Posterior cingulate gyrus (tissue), 11 donors: ENCODE data around the gene PLEKHA4.
"Not testable (repeated sequence)": the region's sequence is repeated elsewhere in the genome, so short reads cannot be mapped to it uniquely, and the experiment has no call there.

Experiments
- DNase-seq, 10 donors: peaks; one replicate each; pipeline versions ENCODE4 v3.0.0 to v3.0.0-alpha.2; 2020 to 2021; ENCODE audit warnings: mixed read lengths in 3 of 10
- intact Hi-C: fragments of 100-400 bp; cut with DNase I; formaldehyde crosslinking; loops from one replicate; pipeline ENCODE4 v1.15.1; 2023

The PLEKHA4 gene

GRCh38 chr19:48868114-48868886 lies at the start of gene PLEKHA4:
TSS of gene PLEKHA4 (minus strand) at chr19:48868617. CDS start at chr19:48867620, 997 bp downstream.
- intact Hi-C loops: no loop called here
- DNase-seq: no peak

DNA sequence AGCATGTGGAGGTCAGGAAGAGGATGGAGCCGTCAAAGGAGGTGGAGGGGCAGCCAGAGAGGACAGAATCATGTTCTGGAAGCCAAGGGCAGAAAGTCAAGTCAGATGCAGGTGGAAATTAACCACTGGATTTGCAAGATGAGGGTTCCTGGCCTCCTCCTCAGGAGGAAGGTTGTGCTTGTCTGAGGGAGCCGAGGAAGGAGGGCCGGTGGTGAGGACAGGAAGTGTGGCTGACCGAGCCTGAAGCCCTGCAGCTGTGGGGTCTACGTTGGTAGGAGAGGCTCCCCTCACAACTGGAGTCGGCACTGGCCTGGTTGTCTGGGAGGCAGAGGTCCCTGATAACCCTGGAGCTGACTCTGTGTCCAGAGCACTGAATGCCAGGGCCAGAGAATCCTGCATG lies 49.7 kb upstream of the PLEKHA4 start:
- intact Hi-C loops: no loop called here
- no peak for DNase-seq

- DNase-seq: no peak
- intact Hi-C loops: no loop called here
Observed at GRCh38 chr19:48915757-48916156, 47.3 kb upstream of the PLEKHA4 start.

DNA sequence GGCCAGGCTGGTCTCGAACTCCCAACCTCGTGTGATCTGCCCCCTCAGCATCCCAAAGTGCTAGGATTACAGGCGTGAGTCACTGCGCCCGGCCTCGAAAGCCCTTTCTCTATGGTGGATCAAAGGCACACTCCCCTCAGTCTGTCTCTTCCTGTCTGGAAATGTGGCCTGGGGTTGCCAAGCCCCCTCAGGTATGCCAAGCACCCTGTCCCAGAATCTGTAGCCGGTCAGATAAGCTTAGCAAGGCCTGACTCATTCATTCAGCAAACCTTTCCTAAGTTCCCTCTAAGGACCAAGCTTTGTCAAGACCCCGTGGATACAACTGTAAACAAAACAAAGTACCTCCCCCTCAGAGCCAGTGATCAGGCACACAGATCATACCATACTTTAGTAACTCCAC lies 45.8 kb upstream of the PLEKHA4 start:
- intact Hi-C loops: no loop called here
- no peak for DNase-seq

DNA sequence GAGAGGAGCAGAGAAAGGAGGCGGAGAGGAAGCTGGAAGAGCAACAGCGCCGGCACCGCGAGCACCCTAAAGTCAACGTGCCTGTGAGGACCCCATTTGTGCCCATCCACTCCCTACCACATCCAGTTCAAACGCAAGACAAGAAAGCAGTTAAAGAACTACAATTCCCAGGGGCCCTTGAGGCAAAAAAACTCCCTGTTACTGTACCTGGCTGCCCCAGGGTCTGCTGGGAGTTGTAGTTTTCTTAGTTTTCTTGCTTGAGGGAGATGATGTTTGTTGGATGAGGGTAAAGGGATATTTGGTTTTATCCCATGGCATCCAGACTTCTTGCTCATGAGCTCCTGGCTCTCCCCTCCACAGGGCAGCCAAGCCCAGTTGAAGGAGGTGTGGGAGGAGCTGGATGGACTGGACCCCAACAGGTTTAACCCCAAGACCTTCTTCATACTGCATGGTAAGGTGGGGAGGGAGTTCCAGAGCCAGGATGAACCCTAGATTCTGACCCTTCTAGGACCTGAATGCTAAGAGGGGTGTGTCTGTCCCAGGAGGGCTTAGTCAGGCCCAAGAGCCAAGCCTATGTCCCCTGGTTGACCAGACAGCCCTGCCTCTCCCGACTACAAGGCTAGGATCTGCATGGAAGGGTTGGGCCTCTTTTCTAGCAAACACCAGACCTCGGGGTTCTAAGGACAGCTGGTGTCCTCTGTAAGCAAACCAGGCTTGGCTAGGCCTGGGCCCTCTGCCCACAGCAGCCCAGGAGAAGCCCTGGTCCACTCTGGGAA lies 44.9 kb upstream of the PLEKHA4 start:
- intact Hi-C loops: no loop called here
- DNase-seq: no peak

DNA sequence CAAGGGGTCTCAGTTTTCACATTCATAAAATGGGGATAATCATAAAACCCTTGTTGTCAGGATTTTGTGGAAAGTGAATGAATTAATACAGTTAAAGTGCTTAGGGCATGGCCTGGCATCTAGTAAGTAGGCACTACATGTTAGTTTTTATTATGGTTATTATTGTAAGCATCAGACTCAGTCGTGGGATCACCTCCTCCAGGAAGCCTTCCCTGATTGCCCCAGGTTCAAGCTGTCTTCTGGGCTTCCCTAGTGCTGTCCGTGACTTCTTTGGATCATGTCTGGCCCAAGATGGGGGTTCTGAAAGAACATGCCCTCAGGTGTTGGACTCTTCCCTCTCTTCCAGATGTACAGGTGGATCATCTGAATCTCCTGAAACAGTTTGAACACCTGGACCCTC lies 42.4 kb upstream of the PLEKHA4 start:
- DNase-seq: no peak
- intact Hi-C loops: no loop called here

GRCh38 chr19:48909424-48910077 lies 41.1 kb upstream of the PLEKHA4 start:
- DNase-seq: not testable (repeated sequence)
- intact Hi-C loops: loop anchor here (10.0 kb wide), 1 partner anchor 55 kb away; the partner anchor contains the start of gene FTL

DNA sequence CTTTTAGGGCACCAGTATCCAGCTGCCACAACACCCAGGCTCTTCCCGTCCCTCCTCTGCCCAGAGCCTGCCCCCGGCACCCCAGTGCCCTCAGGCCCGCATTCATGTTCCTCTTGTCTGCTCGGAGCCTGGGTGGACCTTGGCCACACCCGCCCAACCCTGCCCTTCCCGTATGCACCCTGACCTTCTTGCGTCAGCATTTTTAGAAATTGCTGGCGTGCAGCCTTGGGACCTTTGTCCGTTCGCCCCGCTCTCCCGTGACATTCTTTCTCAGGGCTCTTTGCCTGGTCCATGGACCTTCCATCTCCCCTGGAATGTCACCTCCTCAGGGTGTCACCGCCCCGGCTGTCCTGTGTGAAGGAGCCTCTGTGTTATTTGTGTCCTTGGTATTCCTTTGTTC lies 39.3 kb upstream of the PLEKHA4 start:
- intact Hi-C loops: loop anchor here (10.0 kb wide), 1 partner anchor 57 kb away; the partner anchor contains the start of gene FTL
- DNase-seq: no peak

GRCh38 chr19:48906324-48906723 lies 37.9 kb upstream of the PLEKHA4 start:
- intact Hi-C loops: loop anchor here (10.0 kb wide), 1 partner anchor 58 kb away; the partner anchor contains the start of gene FTL
- DNase-seq: no peak

DNA sequence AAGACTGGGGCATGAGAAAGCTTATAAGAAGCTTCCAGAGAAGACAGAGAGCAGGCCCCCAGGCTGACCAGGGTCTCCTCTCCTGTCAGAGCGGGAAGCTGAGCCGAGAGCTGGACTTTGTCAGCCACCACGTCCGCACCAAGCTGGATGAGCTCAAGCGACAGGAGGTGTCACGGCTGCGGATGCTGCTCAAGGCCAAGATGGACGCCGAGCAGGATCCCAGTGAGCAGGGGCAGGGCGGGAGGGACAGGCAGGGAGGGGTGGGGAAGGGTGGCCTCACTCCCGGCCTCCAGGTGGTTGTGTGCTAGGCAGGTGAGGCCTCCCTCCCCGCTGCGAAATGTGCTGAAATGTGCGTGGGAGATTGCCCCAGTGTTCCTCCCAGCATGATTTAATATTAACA lies 37.2 kb upstream of the PLEKHA4 start:
- intact Hi-C loops: loop anchor here (10.0 kb wide), 1 partner anchor 59 kb away; the partner anchor contains the start of gene FTL
- DNase-seq: no peak

DNA sequence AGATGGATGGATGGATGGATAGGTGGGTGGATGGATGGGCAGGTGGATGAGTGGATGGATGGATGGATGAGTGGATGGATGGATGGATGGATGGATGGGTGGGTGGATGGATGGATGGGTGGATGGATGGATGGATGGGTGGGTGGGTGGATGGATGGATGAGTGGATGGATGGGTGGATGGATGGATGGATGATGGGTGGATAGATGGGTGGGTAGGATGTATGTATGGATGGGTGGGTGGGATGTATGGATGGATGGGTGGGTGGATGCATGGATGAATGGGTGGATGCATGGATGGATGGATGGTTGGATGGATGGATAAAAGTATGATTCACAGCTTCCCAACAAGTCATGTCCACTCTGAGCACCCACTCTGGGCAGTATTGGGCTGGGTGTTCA lies 35.4 kb upstream of the PLEKHA4 start:
- DNase-seq: not testable (repeated sequence)
- intact Hi-C loops: loop anchor here (10.0 kb wide), 1 partner anchor 61 kb away; the partner anchor contains the start of gene FTL

DNA sequence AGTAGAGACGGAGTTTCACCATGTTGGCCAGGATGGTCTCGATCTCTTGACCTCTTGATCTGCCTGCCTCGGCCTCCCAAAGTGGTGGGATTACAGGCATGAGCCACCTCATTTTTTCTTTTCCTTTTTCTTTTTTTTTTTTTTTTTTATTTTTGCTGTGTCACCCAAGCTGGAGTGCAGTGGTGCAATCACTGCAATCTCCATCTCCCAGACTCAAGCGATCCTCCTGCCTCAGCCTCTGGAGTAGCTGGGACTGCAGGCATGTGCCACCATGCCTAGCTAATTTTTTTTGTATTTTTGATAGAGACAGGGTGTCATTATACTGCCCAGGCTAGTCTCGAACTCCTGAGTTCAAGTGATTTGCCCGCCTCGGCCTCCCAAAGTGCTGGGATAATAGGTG lies 33.9 kb upstream of the PLEKHA4 start:
- not testable (repeated sequence) for DNase-seq
- intact Hi-C loops: loop anchor here (10.0 kb wide), 1 partner anchor 63 kb away; the partner anchor contains the start of gene FTL

DNA sequence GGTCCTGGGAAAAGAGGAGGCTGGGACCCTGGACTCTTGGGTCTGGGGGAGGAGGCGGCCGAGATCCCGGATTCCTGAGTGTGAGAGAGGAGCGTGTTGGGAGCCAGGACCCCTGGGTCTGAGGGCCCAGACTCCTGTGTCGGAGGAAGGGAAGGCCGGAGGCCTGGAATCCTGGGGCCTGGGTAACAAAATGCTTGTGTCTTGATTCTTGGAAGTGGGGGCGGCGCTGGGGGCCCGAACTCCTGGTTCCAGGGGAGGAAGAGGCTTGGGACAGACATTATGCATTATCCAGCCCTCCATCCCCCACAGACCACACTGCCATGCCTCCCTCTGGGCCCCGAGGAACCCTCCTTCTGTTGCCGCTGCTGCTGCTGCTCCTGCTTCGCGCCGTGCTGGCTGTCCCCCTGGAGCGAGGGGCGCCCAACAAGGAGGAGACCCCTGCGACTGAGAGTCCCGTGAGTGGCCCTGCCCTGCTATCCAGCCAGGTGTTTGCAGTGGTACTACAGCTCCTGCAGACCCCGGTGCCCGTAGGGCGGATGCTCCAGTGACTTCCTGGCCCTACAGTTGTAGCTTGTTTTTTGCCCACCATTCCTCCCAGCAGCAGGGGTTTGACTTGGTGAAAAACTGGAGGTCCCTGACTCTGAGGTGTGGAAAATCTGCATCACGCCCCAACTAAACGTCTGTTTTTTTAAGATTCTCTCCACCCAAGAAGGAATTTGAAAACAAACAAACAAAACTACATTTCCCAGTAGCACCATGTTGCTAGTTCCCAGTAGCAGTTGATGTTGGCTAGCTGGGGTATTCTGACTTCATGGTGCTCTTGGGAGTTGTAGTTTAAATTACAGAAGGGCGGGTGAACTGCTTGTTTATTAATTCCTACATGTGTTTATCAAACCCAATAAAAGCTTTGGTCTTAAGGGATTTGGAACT lies 32.3 kb upstream of the PLEKHA4 start:
- intact Hi-C loops: loop anchor here (10.0 kb wide), 1 partner anchor 64 kb away; the partner anchor contains the start of gene FTL
- DNase-seq: peak in 2 of 10 donors; percentile 85 to 87

DNA sequence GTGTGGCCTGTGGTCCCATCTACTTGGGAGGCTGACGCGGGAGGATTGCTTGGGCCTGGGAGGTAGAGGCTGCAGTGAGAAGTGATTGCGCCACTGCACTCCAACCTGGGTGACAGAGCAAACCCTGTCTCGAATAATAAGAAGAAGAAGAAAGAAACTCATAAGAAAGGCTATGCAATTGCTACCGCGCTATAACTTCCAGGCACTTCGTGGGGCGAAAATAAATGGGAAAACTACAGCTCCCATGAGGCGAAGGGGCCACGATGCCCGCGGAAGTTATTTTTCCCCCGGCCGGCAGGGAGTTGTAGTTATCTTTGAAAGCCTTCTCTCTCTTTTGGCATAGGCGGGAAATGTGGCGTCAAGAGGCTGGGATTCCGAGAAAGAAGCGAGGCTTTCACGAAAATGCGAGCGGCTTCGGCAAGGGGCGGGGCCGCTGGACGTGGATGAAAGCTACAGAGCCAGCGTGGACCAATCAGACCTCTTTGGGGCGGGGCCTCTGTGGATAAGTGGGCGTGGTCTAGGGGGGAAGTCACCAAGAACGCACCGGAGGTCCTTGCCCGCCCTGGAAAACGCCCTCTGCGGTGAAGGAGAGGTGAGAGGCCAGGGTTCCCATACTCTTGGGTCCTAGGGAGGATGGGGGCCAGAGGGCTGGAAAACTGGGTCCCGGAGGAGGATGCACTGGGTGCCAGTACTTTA lies 31.5 kb upstream of the PLEKHA4 start, which contains the start of gene NUCB1:
Gene NUCB1, plus strand, starts transcription at position 532 of the 696 bp plus-strand sequence. CDS start 485 bp downstream, outside the sequence.
- intact Hi-C loops: loop anchor here (10.0 kb wide), 1 partner anchor 65 kb away; the partner anchor contains the start of gene FTL

GRCh38 chr19:48899386-48899749 lies 31.0 kb upstream of the PLEKHA4 start:
- intact Hi-C loops: not testable (repeated sequence)

More for the DNA sequence above, 31.5 kb upstream of the PLEKHA4 start, which contains the start of gene NUCB1:
- DNase-seq: peak; percentile 96 to 100 (median 99)

DNA sequence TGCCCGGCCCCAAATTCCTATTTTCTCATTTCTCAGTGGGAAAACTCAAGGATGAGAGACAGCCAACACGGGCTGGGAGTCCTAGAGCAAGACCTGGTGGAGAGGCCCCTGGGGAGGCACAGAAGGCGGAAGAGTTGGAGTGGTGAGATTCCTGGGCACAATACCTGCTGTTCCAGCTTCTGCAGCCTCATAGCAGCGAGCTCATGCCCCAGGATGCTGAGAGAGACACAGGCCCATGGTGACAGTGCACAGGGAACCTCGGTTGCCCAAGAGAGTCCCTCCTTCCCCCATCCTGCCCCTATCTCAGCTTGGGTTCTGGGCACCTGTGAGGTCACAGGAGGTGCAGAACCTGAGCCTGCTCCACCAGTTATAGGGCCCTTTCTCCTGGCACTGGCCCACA lies 28.8 kb upstream of the PLEKHA4 start:
- intact Hi-C loops: no loop called here
- no peak for DNase-seq

More at GRCh38 chr19:48899386-48899749, 31.0 kb upstream of the PLEKHA4 start:
- not testable (repeated sequence) for DNase-seq

DNA sequence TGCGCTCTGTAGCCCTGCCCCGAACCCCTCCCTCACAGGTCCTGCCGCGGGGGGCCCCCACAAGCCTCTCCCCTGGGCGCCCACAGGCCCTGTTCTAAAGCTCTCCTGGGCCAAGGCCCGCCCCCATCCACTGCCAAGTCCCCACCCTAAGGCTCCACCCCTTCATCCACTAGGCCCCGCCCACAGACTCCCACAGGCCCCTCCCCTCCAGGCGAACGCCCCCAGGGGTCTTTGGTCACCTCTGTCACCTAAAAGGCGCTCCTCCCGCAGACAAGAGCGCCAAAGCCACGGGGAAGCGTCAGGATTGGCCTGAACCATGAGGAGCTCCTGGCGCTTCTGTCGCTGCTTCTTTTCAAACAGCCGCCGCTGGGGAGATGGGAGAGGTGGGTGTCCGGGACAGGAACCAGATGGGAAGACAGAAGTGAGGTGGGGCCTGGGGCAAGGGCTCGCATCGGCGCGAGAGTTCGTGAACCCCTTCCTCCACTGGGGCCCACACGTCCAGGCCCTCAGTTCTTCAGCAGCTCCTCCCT lies 27.8 kb upstream of the PLEKHA4 start:
- intact Hi-C loops: no loop called here
- DNase-seq: peak in 9 of 10 donors; percentile 23 to 96 (median 64)

DNA sequence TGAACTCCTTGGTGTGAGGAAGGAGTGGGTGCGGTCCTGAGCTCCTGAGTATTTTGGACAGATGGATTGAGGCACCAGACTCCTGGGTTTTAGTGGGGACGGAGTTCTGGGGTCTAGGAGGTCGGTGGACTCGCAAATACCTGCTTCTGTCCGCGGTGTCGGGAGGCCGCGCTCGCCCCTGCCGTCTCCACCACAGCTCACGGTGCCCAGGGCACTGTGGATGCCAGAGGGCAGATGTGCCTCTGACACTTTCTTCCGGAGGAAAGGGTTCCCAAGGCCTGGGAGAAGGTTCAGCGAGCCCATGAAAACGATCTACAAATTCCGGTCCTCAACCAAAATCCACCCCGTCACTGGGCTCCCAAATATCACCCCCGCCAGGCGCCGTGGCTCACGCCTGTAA lies 26.8 kb upstream of the PLEKHA4 start:
- DNase-seq: no peak

More for the DNA sequence above, 26.8 kb upstream of the PLEKHA4 start:
- intact Hi-C loops: no loop called here
